Vagina (tissue), 2 donors: ENCODE measurements around the gene APBB1IP. TPM values are rescaled to one million over a fixed set of nuclear protein-coding genes. Genes with fewer than 3 reads are reported as not detected.
"Not testable (repeated sequence)": the region's sequence is repeated elsewhere in the genome, so short reads cannot be mapped to it uniquely, and the experiment has no call there.

Experiments used
- DNase-seq, 2 donors: peaks; one replicate each; pipeline ENCODE4 v3.0.0-alpha.2; 2017; ENCODE audit errors: extremely low spot score in 2 of 2
- H3K27ac ChIP-seq: fragments of 200-600 bp; sonication (generic); one replicate; pipeline ENCODE4 v1.5.1; 2019
- H3K27me3 ChIP-seq: fragments of 200-600 bp; sonication (generic); one replicate; pipeline ENCODE4 v1.5.1; 2019
- H3K36me3 ChIP-seq, 2 donors: fragments of 200-600 bp; sonication (generic); one replicate each; pipeline ENCODE4 v1.5.1; 2017 to 2019
- H3K4me1 ChIP-seq: fragments of 200-600 bp; sonication (generic); one replicate; pipeline ENCODE4 v1.5.1; 2019
- H3K4me3 ChIP-seq, 2 donors: fragments of 200-600 bp; sonication (generic); 1 replicate in 1 of 2; 2 replicates in 1 of 2; pipeline ENCODE4 v1.5.1; 2016 to 2019
- H3K9me3 ChIP-seq: fragments of 200-600 bp; sonication (generic); one replicate; pipeline ENCODE4 v1.5.1; 2019
- POLR2A ChIP-seq, 2 donors: fragments of 450-650 bp; IDR thresholded peaks; one replicate each; pipeline ENCODE4 v1.6.1; 2017; ENCODE audit warnings: antibody characterized with exemption in 2 of 2, mild to moderate bottlenecking in 2 of 2, moderate library complexity in 2 of 2
- POLR2AphosphoS5 ChIP-seq, 2 donors: sonication (generic); formaldehyde crosslinking; IDR thresholded peaks; one replicate each; pipeline ENCODE4 v1.9.0; 2017; ENCODE audit warnings: antibody characterized with exemption in 2 of 2, mild to moderate bottlenecking in 2 of 2, low read depth in 1 of 2; ENCODE audit not compliant: insufficient read depth in 1 of 2
- intact Hi-C: fragments of 100-400 bp; cut with DNase I; formaldehyde crosslinking; loops from one replicate; pipeline ENCODE4 v1.15.1; 2023
- small RNA-seq: library from RNA; depleted of rRNA; stranded (forward); fragments of <200 nt; gene quantifications from one replicate; pipeline ENCODE3, GENCODE V24; 2016
- total RNA-seq: library from RNA; depleted of rRNA; stranded (reverse); fragments of >200 nt; gene quantifications from one replicate; pipeline ENCODE4 v1.2.3, GENCODE V29; 2016
- TF ChIP-seq, protein P1 (sequence below), 3 experiments: fragments of 450-650 bp in 2 of 3; fragments of 200-600 bp in 1 of 3; sonication (generic) in 1 of 3; IDR thresholded peaks; one replicate each; pipeline ENCODE4 v1.5.1; 2017 to 2019; ENCODE audit warnings: antibody characterized with exemption in 3 of 3, mild to moderate bottlenecking in 2 of 3, moderate library complexity in 2 of 3

Gene APBB1IP
- total RNA-seq, 1 donor from 2014 or later: 7.4 TPM

DNA sequence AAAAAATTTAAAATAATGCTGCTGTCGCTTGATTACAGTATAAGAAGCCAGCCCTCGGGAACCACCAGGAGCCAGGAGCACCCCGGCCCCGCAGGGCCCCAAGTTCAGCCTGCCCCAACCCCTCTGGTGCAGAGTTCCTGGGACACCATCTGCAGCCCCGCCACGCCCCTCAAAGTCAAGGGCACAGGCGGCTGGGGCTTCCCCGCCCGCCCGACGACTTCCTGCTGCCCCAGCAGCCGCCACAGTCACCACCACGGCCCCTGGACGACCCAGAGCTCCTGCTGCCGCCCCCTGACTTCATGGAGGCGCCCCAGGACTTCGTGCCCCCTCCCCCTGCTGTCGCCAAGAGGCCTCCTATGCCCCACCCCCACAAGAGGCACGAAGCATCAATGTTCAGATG lies 155.8 kb downstream of the APBB1IP start:
- TF ChIP-seq, protein P1, sequence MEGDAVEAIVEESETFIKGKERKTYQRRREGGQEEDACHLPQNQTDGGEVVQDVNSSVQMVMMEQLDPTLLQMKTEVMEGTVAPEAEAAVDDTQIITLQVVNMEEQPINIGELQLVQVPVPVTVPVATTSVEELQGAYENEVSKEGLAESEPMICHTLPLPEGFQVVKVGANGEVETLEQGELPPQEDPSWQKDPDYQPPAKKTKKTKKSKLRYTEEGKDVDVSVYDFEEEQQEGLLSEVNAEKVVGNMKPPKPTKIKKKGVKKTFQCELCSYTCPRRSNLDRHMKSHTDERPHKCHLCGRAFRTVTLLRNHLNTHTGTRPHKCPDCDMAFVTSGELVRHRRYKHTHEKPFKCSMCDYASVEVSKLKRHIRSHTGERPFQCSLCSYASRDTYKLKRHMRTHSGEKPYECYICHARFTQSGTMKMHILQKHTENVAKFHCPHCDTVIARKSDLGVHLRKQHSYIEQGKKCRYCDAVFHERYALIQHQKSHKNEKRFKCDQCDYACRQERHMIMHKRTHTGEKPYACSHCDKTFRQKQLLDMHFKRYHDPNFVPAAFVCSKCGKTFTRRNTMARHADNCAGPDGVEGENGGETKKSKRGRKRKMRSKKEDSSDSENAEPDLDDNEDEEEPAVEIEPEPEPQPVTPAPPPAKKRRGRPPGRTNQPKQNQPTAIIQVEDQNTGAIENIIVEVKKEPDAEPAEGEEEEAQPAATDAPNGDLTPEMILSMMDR (IDR thresholded peaks at IDR 0.05): no peak
- TF ChIP-seq POLR2A (IDR thresholded peaks at IDR 0.05): no peak
- TF ChIP-seq POLR2AphosphoS5 (IDR thresholded peaks at IDR 0.05; ENCODE audit: insufficient read depth in 1 of 2, low read depth in 1 of 2): no peak
- Histone ChIP-seq H3K36me3 (no peaks in the 10 kb centered on the region), H3K27me3 (no peaks in the 10 kb centered on the region), H3K4me3 (no peak overlapping the region), H3K4me1 (no peaks in the 10 kb centered on the region), H3K9me3 (no peaks in the 10 kb centered on the region), H3K27ac (no peak overlapping the region)
- intact Hi-C loops: no loop called here
- no peak for DNase-seq

DNA sequence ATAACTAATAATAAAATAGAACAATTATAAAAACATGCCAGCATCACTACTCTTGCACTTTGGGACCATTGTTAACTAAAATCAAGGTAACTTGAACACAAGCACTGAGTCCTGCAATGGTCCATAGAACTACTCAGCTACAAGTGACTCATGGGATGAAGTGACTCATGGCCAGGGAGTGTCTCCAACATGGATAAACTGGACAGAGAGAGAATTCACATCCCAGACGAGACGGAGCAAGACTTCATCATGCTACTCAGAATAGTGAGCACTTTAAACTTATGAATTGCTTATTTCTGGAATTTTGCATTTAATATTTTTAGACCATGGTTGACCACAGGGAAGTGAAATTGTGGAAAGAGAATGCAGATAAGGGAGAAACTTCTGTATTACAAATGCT lies 165.1 kb downstream of the APBB1IP start:
- H3K27ac ChIP-seq, H3K27me3 ChIP-seq, H3K36me3 ChIP-seq, H3K9me3 ChIP-seq, H3K4me3 ChIP-seq, intact Hi-C loops, DNase-seq, H3K4me1 ChIP-seq: not testable (repeated sequence)

DNA sequence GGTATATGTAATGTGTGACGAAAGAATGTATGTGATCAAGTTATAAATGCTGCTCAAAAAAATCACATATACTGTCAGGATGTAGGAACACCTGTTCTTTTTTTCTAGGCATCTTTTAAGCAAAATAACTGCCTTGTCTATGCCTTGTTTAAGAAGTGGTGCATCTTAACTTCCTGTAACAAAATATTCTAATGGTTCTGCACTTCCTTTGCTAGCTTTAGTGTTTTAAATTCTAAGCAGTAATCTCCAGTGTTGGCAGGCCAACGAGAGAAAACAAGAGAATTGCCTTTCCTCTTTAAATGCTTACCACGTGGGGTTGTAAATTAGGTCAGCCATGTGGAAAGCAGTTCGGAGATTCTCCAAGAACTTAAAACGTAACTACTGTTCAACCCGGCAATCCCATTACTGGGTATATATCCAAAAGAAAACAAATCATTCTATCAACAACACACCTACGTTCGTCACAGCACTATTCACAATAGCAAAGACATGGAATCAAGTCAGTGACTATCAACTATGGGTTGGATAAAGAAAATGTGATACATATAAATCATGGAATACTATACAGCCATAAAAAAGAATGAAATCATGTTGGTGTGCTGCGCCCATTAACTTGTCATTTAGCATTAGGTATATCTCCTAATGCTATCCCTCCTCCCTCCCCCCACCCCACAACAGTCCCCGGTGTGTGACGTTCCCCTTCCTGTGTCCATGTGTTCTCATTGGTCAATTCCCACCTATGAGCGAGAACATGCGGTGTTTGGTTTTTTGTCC lies 166.4 kb downstream of the APBB1IP start:
- DNase-seq, intact Hi-C loops: not testable (repeated sequence)

DNA sequence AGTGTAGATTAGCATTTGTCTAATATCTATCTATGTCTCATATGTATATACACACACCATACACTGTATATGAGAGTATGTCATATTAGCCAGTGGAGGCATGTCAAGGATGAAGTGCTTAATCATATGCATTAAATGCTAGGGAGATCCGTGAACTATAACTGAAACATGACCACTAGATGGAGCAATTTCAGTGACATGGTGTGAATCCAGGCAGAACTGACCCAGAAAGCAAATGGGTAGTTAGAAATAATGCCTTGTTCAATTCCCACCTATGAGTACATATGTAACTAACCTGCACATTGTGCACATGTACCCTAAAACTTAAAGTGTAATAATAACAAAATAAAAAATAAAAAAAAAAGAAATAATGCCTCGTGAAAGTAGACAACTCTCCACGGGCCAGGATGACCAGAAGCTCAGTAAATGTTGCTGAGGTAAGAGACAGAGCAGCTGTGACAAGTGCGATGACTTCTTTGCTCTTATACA lies 168.3 kb downstream of the APBB1IP start:
- H3K9me3 ChIP-seq, intact Hi-C loops, H3K36me3 ChIP-seq, H3K27me3 ChIP-seq, H3K4me3 ChIP-seq, H3K4me1 ChIP-seq, H3K27ac ChIP-seq, DNase-seq: not testable (repeated sequence)

More for the DNA sequence above, 166.4 kb downstream of the APBB1IP start:
- H3K27me3 ChIP-seq, H3K4me3 ChIP-seq, H3K27ac ChIP-seq, H3K9me3 ChIP-seq, H3K36me3 ChIP-seq, H3K4me1 ChIP-seq: not testable (repeated sequence)

DNA sequence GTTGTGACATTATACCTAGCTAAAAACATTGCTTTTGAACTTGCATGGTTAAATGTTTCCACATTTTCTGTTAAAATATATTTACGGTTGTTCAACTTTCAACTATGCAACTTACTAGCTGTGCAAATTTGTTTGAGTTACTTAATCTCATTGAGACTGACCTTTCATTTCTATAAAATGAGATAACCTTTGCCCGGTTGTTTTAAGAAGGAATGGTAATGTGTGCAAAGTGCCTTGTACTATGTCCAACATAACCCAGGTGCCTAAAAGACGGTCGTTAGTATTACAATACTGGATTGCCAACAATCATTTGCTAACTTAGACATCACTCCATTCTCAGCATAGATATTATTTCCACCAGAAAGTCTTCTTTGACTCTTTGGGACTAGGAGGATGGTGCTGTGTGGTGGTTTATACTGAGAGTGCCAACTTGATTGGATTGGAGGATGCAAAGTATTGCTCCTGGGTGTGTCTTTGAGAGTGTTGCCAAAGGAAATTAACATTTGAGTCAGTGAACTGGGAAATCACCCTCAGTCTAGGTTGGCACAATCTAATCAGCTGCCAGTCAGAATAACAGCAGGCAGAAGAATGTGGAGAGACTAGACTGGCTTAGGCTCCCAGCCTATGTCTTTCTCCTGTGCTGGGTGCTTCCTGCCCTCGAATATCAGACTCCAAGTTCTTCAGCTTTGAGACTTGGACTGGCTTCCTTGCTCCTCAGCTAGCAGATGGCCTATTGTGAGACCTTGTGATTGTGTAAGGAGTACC lies 174.2 kb downstream of the APBB1IP start:
- no peaks in the 10 kb centered on the region for H3K36me3 ChIP-seq
- H3K4me3 ChIP-seq: no peak overlapping the region
- intact Hi-C loops: no loop called here
- TF ChIP-seq, protein P1 (IDR thresholded peaks at IDR 0.05): no peak
- TF ChIP-seq POLR2A (IDR thresholded peaks at IDR 0.05): no peak
- no peak for TF ChIP-seq POLR2AphosphoS5 (IDR thresholded peaks at IDR 0.05; ENCODE audit: insufficient read depth in 1 of 2, low read depth in 1 of 2)
- no peaks in the 10 kb centered on the region for H3K4me1 ChIP-seq
- no peaks in the 10 kb centered on the region for H3K27me3 ChIP-seq
- no peak for DNase-seq
- no peaks in the 10 kb centered on the region for H3K9me3 ChIP-seq
- H3K27ac ChIP-seq: no peak overlapping the region

Small RNA genes lying within 50 kb of the gene (small RNA-seq; reads per million reads assigned to genes)
- gene RNA5SP307: not detected

Other genes starting within 250 kb of the APBB1IP start
- not detected for gene GAD2, start 221.6 kb upstream of the APBB1IP start, total RNA-seq